K562 (cell line): ENCODE results near the gene YKT6. TPM values are rescaled to one million over a fixed set of nuclear protein-coding genes. Genes with fewer than 3 reads are reported as not detected.

Experiments
- EP300 ChIP-seq: IDR thresholded peaks from 2 replicates; pipeline ENCODE4 v1.6.1; 2012; ENCODE audit warnings: low read length, improper control_type of control experiment
- EZH2 ChIP-seq: IDR thresholded peaks from 2 replicates; pipeline ENCODE4 v1.6.1; 2012; ENCODE audit warnings: low read depth, mild to moderate bottlenecking, inconsistent platforms, low read length, borderline replicate concordance
- GATA2 ChIP-seq: sonication (generic); formaldehyde crosslinking; IDR thresholded peaks from 2 replicates; pipeline ENCODE4 v1.4.0; 2020; ENCODE audit warnings: mild to moderate bottlenecking, missing genetic modification reagents
- NFE2 ChIP-seq: IDR thresholded peaks from 2 replicates; pipeline ENCODE4 v1.6.1; 2014; ENCODE audit warnings: antibody characterized with exemption, low read depth
- SIX5 ChIP-seq, 2 experiments: IDR thresholded peaks; 2 replicates each; pipeline ENCODE4 v1.6.1; 2011; ENCODE audit warnings: low read length in 2 of 2, borderline replicate concordance in 1 of 2, low read depth in 1 of 2, mild to moderate bottlenecking in 1 of 2, moderate library complexity in 1 of 2; ENCODE audit not compliant: insufficient read depth in 1 of 2
- SP2 ChIP-seq: IDR thresholded peaks from 2 replicates; pipeline ENCODE4 v1.6.1; 2011; ENCODE audit warnings: mild to moderate bottlenecking, low read depth, low read length, moderate library complexity; ENCODE audit not compliant: poor library complexity, severe bottlenecking; ENCODE audit errors: extremely low read depth
- STAT5B ChIP-seq: fragments of 250-450 bp; sonication (Bioruptor Pico); IDR thresholded peaks from 2 replicates; pipeline ENCODE4 v1.8.0; 2021; ENCODE audit warnings: mild to moderate bottlenecking, inconsistent platforms
- TGIF2 ChIP-seq: sonication (generic); formaldehyde crosslinking; IDR thresholded peaks from 2 replicates; pipeline ENCODE4 v1.8.1; 2022; ENCODE audit warnings: mild to moderate bottlenecking, missing genetic modification reagents, moderate library complexity
- THAP12 ChIP-seq: fragments of 250-450 bp; sonication (Bioruptor Pico); IDR thresholded peaks from 2 replicates; pipeline ENCODE4 v1.9.0; 2021; ENCODE audit warnings: mild to moderate bottlenecking, inconsistent platforms
- ZNF444 ChIP-seq: fragments of 250-450 bp; sonication (Bioruptor Pico); IDR thresholded peaks from 2 replicates; pipeline ENCODE4 v1.4.0; 2020; ENCODE audit warnings: mild to moderate bottlenecking, moderate library complexity
- ZNF449 ChIP-seq: fragments of 250-450 bp; sonication (Bioruptor Pico); IDR thresholded peaks from 2 replicates; pipeline ENCODE4 v1.8.0; 2022; ENCODE audit warnings: moderate library complexity, mild to moderate bottlenecking, inconsistent platforms
- polyA plus RNA-seq, 8 experiments: library from polyadenylated mRNA; depleted of rRNA in 4 of 8; stranded (reverse) in 5 of 8; unstranded in 3 of 8; fragments of >200 nt; fragmentation: Nextera tagmentation in 2 of 8; fragmentation: Illumina TruSeq in 1 of 8; extraction: Ambion mirVana in 2 of 8; extraction: Trizol in 1 of 8; gene quantifications; 2 replicates each; pipeline versions ENCODE4 v1.2.1 to v1.2.3, GENCODE V29; 2011 to 2014; ENCODE audit warnings: inconsistent platforms in 1 of 8, missing spikeins in 1 of 8
- total RNA-seq, 7 experiments: library from RNA; depleted of rRNA in 6 of 7; stranded (reverse); fragments of >200 nt in 6 of 7; fragmentation: Illumina TruSeq in 2 of 7; extraction: Trizol in 2 of 7; gene quantifications; 2 replicates each; pipeline versions ENCODE4 v1.2.1 to v1.2.3, GENCODE V29; 2011 to 2021; ENCODE audit warnings: low replicate concordance in 1 of 7

Gene YKT6
- total and polyA plus RNA-seq, 9 of the 15 experiments (the other 6 are each of a cell fraction or from before 2014, with no cell fraction given), result 1.6 to 90.6 (median 75.1) TPM

- no peak for TF ChIP-seq THAP12 (CRISPR knock-in tag)
- TF ChIP-seq EP300, result no peak
- no peak for TF ChIP-seq ZNF449 (CRISPR knock-in tag)
- TF ChIP-seq EZH2, result no peak
- TF ChIP-seq TGIF2, result no peak
- TF ChIP-seq ZNF444 (CRISPR knock-in tag), result no peak
- no peak for TF ChIP-seq SP2
- TF ChIP-seq SIX5 (IDR thresholded peaks at IDR 0.05; ENCODE audit: borderline replicate concordance in 1 of 2, insufficient read depth in 1 of 2, low read depth in 1 of 2, low read length in 2 of 2), result no peak
- no peak for TF ChIP-seq NFE2
- TF ChIP-seq STAT5B (CRISPR knock-in tag), result no peak
- TF ChIP-seq GATA2, result no peak
These were observed 41.7 kb upstream of the YKT6 start (continued) for GRCh38 chr7:44158873-44159631.
